ENCODE measurements around the gene CNIH1.
A peak's percentile ranks its signal among the peaks of the same experiment; 100 is the strongest.
"Not testable (repeated sequence)": the region's sequence is repeated elsewhere in the genome, so short reads cannot be mapped to it uniquely, and the experiment has no call there.

Gene CNIH1

DNA sequence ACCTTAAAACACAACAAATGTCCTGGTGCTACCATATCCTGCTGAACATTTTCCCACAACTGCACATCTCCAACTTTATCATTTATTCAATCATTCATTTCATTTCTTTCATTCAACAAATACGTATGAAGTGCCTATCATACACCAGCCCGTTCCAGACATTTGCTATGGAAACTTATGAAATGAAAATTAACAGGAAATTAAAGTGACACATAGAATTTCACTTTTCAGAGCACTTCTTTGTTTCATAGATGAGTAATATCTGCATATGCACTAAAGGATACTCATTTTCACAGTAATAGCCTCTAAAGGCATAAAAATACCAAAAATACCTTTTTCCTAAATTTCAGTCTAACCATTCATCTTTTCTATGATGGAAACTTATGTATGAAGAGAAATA lies 12.6 kb downstream of the CNIH1 start:
- peaks cover 8% of the 10 kb centered on the region for H3K36me3 ChIP-seq (ENCODE audit: insufficient read depth, low read length)
- no peaks in the 10 kb centered on the region for H3K9me3 ChIP-seq (ENCODE audit: control insufficient read depth, insufficient read depth, low read length)
- H3K4me1 ChIP-seq (ENCODE audit: insufficient read depth, low read length), result peaks cover 4% of the 10 kb centered on the region; the same call in 1 of the 2 replicates
- H3K9ac ChIP-seq (ENCODE audit: low read depth, low read length), result no peak overlapping the region

DNA sequence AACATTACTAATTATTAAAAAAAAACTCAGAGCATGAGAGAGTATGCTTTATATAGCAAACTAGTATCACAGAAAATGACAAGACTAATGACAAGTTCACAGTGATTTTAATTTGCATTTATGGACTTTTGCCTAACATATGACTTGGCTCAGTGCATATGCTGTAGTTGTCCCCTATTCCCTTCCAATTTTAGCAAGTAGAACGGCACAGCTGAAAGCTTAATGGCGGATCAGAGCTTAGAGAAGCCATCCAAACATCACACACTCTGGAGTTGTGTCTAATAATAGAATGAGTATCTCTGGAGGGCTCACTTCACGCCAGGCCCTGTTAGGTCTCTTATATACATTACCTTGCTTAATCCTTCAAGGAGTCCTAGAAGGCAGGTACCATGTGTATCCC lies 13.3 kb downstream of the CNIH1 start:
- H3K4me1 ChIP-seq (ENCODE audit: insufficient read depth, low read length), result peaks cover 4% of the 10 kb centered on the region; the same call in 1 of the 2 replicates
- peaks cover 8% of the 10 kb centered on the region for H3K36me3 ChIP-seq (ENCODE audit: insufficient read depth, low read length)
- H3K9ac ChIP-seq (ENCODE audit: low read depth, low read length), result no peak overlapping the region
- H3K9me3 ChIP-seq (ENCODE audit: control insufficient read depth, insufficient read depth, low read length), result no peaks in the 10 kb centered on the region

DNA sequence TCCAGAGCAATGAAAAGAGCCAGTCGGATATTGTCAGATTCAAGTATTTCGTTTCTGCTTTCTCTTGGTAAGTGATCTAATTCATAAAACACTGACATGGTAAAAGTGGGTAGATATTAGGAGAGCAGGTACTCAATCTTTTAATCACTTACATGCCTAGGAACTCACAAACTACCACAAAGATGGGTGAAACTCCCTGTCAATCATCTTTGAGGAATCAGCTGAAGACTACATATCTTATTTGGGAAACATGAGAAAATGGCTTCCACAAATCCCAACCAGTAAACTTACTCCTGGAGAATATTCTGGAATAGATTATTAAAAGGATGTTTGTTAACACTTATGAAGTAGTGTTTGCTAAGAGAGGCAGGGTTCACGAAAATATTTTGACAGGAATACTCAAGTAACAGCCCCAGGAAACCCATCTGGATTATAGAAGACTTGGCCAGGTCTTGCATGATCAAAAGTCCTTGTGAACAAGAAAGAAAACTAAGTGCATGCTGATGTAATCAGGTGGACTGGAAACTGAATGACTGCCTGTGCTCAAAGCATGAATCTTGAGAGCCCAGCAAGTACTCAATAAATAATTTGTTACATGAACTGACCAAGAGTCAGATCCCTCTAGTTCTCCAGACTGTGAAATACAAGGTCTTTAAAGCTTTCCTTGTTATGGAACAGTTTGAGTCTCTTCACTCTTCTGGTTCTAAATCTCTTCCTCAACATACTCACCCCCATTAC lies 15.5 kb downstream of the CNIH1 start:
- Histone ChIP-seq H3K9ac (ENCODE audit: low read depth, low read length) (no peak overlapping the region), H3K36me3 (ENCODE audit: insufficient read depth, low read length) (peaks cover 8% of the 10 kb centered on the region), H3K9me3 (ENCODE audit: control insufficient read depth, insufficient read depth, low read length) (no peaks in the 10 kb centered on the region), H3K4me1 (ENCODE audit: insufficient read depth, low read length) (no peaks in the 10 kb centered on the region)

DNA sequence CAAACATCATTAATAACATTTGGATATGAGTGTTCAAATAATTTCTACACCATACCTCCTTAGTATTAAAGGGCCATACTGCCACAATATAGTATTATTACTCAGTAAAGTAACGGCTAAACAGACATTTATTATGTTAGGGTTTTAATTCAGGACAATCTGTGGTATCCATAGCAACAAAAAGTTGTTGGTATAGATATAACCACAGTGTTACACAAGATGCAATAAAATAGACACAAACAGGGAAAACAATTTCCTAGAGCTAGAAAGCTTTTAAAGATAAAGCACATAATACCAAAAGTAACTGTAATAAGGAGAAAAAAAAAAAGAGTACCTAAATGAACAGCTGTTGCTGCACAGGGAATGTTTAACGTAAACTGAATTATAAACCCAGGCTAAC lies 16.1 kb downstream of the CNIH1 start:
- no peaks in the 10 kb centered on the region for H3K4me1 ChIP-seq (ENCODE audit: insufficient read depth, low read length)
- H3K9me3 ChIP-seq (ENCODE audit: control insufficient read depth, insufficient read depth, low read length), result no peaks in the 10 kb centered on the region
- no peak overlapping the region for H3K9ac ChIP-seq (ENCODE audit: low read depth, low read length)
- peaks cover 8% of the 10 kb centered on the region for H3K36me3 ChIP-seq (ENCODE audit: insufficient read depth, low read length)

DNA sequence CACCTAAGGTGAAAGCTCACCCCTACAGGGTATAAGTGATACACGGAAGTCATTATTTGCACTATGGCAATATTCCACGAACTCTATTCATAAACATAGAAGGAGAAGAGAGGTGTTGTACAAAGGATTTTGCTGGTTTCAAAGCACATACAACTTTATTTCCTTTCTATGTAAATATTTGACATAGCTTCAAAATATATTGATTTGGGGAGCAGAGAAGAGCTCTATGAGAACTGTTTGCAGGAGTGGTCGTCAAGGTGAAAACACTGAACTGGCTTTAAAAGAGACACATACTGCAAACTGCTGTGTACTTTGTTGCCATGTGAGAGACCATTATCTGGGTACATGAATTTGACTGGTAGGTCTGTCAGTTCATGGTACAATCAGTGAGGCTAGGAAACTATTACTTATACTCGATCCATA lies 16.7 kb downstream of the CNIH1 start:
- Histone ChIP-seq H3K9me3 (ENCODE audit: control insufficient read depth, insufficient read depth, low read length) (no peaks in the 10 kb centered on the region), H3K36me3 (ENCODE audit: insufficient read depth, low read length) (peaks cover 8% of the 10 kb centered on the region), H3K9ac (ENCODE audit: low read depth, low read length) (no peak overlapping the region), H3K4me1 (ENCODE audit: insufficient read depth, low read length) (no peaks in the 10 kb centered on the region)

DNA sequence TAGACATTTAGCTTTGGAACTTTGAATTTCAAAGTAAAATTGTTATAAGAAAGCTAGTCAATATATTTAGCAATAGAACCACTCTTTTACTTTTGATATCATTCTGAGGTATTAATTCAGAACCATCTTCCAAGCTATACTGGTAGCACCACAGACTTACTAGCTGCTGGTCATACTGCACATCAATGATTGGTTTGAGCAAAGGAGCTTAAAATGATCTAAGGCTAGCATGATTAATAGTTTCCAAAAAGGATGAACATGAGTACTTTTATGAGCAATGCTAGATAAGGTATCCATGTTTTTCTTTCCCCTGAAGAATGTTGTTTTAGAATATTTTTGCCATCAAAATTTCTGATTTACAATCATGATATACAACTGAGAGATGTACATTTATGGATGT lies 17.2 kb downstream of the CNIH1 start:
- Histone ChIP-seq H3K36me3 (ENCODE audit: insufficient read depth, low read length) (peaks cover 4% of the 10 kb centered on the region), H3K9me3 (ENCODE audit: control insufficient read depth, insufficient read depth, low read length) (no peaks in the 10 kb centered on the region), H3K9ac (ENCODE audit: low read depth, low read length) (no peak overlapping the region), H3K4me1 (ENCODE audit: insufficient read depth, low read length) (no peaks in the 10 kb centered on the region)

DNA sequence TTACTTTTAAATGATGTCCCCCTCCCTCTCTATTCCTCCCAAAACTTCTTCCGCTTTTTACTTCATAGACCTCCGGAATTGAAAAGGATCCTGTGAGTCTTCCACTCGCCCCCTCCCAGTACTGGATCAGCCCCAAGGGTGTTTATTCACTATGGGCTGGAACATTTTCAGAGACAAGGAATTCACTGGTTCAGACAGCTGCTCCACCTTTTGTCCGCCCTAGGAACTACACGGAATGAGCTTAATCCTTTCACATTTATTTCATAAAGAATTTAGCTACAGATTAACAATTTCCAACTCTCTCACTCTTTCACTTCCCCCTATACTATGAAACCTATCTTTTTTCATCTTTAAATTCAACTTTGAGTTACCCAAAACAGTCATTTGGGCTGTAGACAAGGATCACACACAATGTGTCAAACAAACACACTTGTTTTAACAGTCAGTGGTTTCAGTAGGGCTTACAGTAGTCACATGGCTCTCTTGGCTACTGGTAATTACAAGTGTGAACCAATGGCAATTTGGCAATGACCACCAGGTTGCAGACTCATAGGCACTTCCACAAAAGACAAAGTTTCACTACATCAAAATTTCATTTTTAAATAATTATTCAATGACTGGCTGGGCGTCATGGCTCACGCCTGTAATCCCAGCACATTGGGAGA lies 20.6 kb downstream of the CNIH1 start:
- Histone ChIP-seq H3K9me3 (ENCODE audit: control insufficient read depth, insufficient read depth, low read length) (no peaks in the 10 kb centered on the region), H3K36me3 (ENCODE audit: insufficient read depth, low read length) (no peaks in the 10 kb centered on the region), H3K4me1 (ENCODE audit: insufficient read depth, low read length) (no peaks in the 10 kb centered on the region), H3K9ac (ENCODE audit: low read depth, low read length) (no peak overlapping the region)

DNA sequence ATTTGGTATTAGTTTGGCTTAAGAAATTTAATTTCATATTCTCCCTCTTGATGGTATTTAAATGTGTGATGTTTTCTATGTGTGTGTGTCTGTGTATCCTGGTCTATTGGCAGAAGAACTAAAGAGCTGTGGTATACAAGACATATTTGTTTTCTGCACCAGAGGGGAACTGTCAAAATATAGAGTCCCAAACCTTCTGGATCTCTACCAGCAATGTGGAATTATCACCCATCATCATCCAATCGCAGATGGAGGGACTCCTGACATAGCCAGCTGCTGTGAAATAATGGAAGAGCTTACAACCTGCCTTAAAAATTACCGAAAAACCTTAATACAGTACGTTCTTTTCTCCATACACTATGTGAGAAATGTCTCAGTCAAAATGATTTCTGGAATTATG lies 29.8 kb downstream of the CNIH1 start:
- Histone ChIP-seq H3K36me3 (ENCODE audit: insufficient read depth, low read length) (peaks cover 14% of the 10 kb centered on the region), H3K4me1 (ENCODE audit: insufficient read depth, low read length) (no peaks in the 10 kb centered on the region), H3K9ac (ENCODE audit: low read depth, low read length) (no peak overlapping the region), H3K9me3 (ENCODE audit: control insufficient read depth, insufficient read depth, low read length) (no peaks in the 10 kb centered on the region)

DNA sequence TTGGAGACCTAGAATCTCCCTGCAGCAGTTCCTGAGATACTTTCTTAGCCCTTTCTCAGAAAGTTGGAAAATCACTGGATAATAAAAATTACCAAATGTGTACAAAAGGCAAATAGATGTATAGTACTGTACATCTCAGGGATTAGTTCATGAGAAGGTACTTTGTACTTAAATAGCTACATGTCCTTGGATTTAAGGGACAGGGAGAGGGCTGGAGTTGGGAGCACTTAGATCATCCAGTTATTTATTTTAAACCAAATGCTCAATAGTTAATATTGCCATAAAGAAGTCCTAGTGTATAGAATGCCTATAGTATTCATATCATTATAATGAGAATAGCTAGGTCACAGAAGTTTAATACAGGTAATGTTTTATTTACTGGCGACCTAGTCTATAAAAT lies 31.0 kb downstream of the CNIH1 start:
- peaks cover 14% of the 10 kb centered on the region for H3K36me3 ChIP-seq (ENCODE audit: insufficient read depth, low read length)

DNA sequence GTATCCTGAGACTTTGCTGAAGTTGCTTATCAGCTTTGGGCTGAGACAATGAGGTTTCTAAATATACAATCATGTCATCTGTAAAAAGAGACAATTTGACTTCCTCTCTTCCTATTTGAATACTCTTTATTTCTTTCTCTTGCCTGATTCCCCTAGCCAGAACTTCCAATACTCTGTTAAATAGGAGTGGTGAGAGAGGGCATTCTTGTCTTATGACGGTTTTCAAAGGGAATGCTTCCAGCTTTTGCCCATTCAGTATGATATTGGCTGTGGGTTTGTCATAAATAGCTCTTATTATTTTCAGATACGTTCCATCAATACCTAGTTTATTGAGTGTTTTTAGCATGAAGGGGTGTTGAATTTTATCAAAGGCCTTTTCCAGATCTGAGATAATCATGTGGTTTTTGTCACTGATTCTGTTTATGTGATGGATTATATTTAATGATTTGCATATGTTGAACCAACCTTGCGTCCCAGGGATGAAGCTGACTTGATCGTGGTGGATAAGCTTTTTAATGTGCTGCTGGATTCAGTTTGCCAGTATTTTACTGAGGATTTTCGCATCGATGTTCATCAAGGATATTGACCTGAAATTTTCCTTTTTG lies 37.7 kb downstream of the CNIH1 start:
- H3K9me3 ChIP-seq (ENCODE audit: control insufficient read depth, insufficient read depth, low read length); H3K9ac ChIP-seq (ENCODE audit: low read depth, low read length); H3K4me1 ChIP-seq (ENCODE audit: insufficient read depth, low read length); H3K36me3 ChIP-seq (ENCODE audit: insufficient read depth, low read length): not testable (repeated sequence)

More for the DNA sequence above, 31.0 kb downstream of the CNIH1 start:
- Histone ChIP-seq H3K9ac (ENCODE audit: low read depth, low read length) (no peak overlapping the region), H3K4me1 (ENCODE audit: insufficient read depth, low read length) (no peaks in the 10 kb centered on the region), H3K9me3 (ENCODE audit: control insufficient read depth, insufficient read depth, low read length) (no peaks in the 10 kb centered on the region)

DNA sequence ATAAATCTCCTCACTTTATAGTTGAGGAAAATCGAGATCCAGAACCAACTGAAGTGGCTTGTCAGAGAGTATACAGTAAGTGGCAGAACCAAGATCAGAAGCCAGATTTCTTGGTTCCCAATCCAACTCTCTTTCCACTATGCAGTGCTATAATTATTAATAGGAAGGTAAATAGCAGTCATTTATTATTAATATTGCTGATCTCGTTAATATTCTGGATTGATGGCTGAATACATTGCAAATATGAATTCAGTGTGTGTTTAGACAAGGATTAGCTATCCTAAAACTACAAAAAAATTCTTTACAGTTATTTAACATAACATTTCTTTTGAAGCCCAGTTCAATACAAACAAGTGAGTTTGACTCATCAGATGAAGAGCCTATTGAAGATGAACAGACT lies 41.6 kb downstream of the CNIH1 start:
- H3K36me3 ChIP-seq (ENCODE audit: insufficient read depth, low read length), result peaks cover 4% of the 10 kb centered on the region; the same call in 1 of the 2 replicates
- H3K9ac ChIP-seq (ENCODE audit: low read depth, low read length), result no peak overlapping the region
- no peaks in the 10 kb centered on the region for H3K9me3 ChIP-seq (ENCODE audit: control insufficient read depth, insufficient read depth, low read length)
- H3K4me1 ChIP-seq (ENCODE audit: insufficient read depth, low read length), result peaks cover 5% of the 10 kb centered on the region; the same call in 1 of the 2 replicates

DNA sequence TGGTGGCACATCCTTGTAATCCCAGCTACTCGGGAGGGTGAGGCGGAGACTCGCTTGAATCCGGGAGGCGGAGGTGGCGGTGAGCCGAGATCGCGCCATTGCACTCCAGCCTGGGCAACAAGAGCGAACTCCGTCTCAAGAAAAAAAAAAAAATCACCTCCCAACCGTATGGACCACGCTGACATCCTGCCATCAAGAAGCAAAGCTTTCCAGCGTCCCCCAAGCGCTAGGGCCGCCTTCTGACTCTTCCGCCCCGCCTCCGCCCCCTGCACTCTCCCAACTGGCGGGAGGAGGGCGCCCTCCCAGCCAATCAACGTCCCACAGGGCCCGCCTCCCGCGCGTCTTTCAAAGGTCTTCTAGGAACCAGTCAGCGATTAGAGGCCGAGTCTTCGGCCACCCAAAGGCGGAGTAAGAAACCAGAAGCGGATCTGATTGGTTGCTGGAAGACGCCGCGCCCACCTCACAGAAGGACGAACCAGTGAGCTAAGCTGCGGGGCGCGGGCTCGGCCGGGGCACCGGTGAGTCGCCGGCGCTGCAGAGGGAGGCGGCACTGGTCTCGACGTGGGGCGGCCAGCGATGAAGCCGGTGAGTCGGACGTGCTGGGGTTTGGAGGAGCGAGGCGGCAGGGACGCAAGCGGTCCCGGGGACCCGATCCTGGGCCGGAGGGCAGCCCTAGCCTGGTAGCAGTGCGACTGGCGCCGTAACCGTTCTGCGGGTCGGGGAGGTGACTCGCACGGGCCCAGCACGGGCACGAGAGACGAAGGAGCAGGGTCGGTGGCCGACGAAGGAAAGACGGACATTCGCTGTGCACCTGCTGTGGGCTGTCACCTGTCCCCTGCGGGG lies 44.5 kb downstream of the CNIH1 start, which contains the start of gene CDKN3:
Gene CDKN3 (plus strand): TSS at position 515 of the 843 bp plus-strand sequence. CDS start 62 bp downstream, at position 577.
- Histone ChIP-seq H3K36me3 (ENCODE audit: insufficient read depth, low read length) (peaks cover 4% of the 10 kb centered on the region; the same call in 1 of the 2 replicates), H3K9ac (ENCODE audit: low read depth, low read length) (peak within 1 kb of the TSS; percentile 73), H3K9me3 (ENCODE audit: control insufficient read depth, insufficient read depth, low read length) (no peaks in the 10 kb centered on the region), H3K4me1 (ENCODE audit: insufficient read depth, low read length) (peaks cover 5% of the 10 kb centered on the region; the same call in 1 of the 2 replicates)

DNA sequence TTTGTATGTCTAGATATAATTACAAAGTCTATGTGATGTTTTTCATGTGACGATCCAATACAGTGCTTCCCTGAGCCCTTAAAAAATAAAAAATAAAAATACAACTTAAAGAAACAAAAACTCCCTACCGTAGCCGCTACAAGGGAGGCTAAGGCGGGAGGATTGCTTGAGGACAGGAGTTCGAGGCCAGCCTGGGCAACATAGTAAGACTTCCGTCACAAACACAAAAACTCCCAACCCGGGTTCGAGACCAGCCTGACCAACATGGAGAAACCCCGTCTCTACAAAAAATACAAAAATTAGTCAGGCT lies 45.0 kb downstream of the CNIH1 start:
- Histone ChIP-seq H3K4me1 (ENCODE audit: insufficient read depth, low read length) (peaks cover 5% of the 10 kb centered on the region; the same call in 1 of the 2 replicates), H3K9me3 (ENCODE audit: control insufficient read depth, insufficient read depth, low read length) (no peaks in the 10 kb centered on the region), H3K9ac (ENCODE audit: low read depth, low read length) (peak overlapping the region; percentile 53), H3K36me3 (ENCODE audit: insufficient read depth, low read length) (peaks cover 4% of the 10 kb centered on the region; the same call in 1 of the 2 replicates)

DNA sequence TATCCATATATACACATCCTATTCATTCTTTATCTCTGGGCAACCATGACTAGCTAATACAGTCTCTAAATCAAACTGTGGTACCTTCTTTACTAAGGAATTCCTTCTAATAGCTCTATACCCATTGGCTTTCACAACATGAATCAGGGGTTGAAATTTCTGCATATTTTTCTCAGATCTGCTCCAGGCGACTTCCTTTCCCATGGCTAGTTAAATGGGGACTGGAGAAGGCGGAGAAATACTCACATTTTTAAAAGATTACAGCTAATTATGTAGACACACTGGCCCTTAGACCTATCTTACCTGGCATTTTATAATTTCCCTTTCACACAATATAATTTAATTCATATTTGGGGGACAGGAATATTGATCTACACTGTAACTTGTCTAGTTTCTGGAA lies 45.5 kb downstream of the CNIH1 start:
- Histone ChIP-seq H3K9ac (ENCODE audit: low read depth, low read length) (no peak overlapping the region), H3K9me3 (ENCODE audit: control insufficient read depth, insufficient read depth, low read length) (no peaks in the 10 kb centered on the region), H3K4me1 (ENCODE audit: insufficient read depth, low read length) (peaks cover 5% of the 10 kb centered on the region; the same call in 1 of the 2 replicates), H3K36me3 (ENCODE audit: insufficient read depth, low read length) (peaks cover 3% of the 10 kb centered on the region; the same call in 1 of the 2 replicates)

Measured in ES-I3 (cell line).